ENCODE measurements around the gene NNAT. TPM values are rescaled to one million over a fixed set of nuclear protein-coding genes. Genes with fewer than 3 reads are reported as not detected.

NNAT gene
- total and polyA plus RNA-seq, 2 experiments from 2014 or later, result 1.1 to 4.2 TPM

GRCh38 chr20:37531856-37532255 is 10.8 kb downstream of the NNAT start:
- H3K27me3 ChIP-seq, result no peaks in the 10 kb centered on the region
- no peak for TF ChIP-seq CTCF (IDR thresholded peaks at IDR 0.05; ENCODE audit: low read depth, low read length)

DNA sequence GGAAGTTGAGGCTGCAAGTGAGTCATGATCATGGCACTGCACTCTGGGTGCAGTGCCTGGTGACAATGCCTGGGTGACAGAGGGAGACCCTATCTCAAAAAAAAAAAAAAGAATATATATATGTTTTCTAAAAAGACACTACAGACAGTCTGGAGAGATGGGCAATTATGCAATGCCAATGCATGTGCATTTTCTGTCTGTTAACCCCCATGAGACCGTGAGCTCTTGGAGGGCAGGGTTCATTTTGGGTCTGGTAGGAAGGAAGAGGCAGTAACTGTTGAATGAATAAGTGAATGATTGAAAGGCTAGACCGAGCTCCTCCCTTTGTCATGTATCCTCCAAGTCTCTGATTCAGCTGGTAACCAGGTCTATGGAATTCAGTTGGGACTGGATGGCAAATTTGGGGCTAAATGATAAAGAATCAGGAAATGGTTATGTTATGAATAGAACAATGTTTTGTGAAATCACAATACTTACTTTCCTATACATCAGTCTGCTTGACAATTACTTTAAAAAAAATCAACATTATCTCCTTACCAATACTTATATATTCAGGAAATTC is 12.2 kb downstream of the NNAT start:
- Histone ChIP-seq H3K4me1 (ENCODE audit: low read depth) (no peaks in the 10 kb centered on the region), H3K27ac (no peak overlapping the region)

More at GRCh38 chr20:37531856-37532255, 10.8 kb downstream of the NNAT start:
- no peaks in the 10 kb centered on the region for H3K9me3 ChIP-seq (ENCODE audit: low read depth)
- no peak overlapping the region for H3K27ac ChIP-seq
- no peaks in the 10 kb centered on the region for H3K4me1 ChIP-seq (ENCODE audit: low read depth)
- no peak overlapping the region for H3K4me3 ChIP-seq
- H3K36me3 ChIP-seq, result no peaks in the 10 kb centered on the region
- DNase-seq (ENCODE audit: low read depth in 1 of 2, low spot score in 1 of 2), result no peak

DNA sequence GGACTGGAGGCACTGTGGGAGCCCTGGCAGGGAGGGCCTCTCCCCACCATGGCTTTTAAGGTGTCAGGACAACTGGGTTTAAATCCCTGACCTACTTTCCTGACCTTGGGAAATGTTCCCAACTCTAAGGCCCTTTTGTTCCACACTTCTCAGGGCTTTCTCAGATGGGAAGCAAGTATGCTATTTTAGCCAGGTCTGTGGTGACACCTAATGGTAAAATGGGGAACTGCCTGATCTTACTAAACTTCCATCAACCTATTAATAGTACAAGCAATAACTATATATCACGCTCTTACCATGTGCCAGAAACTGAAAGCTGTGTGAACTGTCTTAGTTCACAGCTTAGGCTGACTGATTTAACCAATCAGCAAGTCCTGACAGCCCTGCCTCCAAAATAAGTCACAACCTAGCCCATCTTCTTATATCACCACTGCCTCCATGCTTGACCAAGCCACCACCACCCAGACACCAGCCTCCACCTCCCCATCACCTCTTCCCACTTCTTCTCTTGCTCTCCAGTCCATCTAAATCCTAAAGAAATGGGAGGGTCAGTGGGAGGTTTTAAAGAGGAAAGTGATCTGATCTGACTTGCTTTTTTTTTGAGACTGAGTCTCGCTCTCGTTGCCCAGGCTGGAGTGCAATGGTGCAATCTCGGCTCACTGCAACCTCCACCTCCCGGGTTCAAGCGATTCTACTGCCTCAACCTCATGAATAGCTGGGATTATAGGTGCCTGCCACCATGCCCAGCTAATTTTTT is 13.5 kb downstream of the NNAT start:
- no peak overlapping the region for H3K4me3 ChIP-seq
- peak; percentile 77 for TF ChIP-seq CTCF (IDR thresholded peaks at IDR 0.05; ENCODE audit: low read depth, low read length)
- H3K27me3 ChIP-seq, result no peaks in the 10 kb centered on the region
- no peaks in the 10 kb centered on the region for H3K36me3 ChIP-seq
- no peaks in the 10 kb centered on the region for H3K9me3 ChIP-seq (ENCODE audit: low read depth)
- peak overlapping the region; percentile 25 for H3K27ac ChIP-seq
- peak; percentile 85 to 86 for DNase-seq (ENCODE audit: low read depth in 1 of 2, low spot score in 1 of 2)
- no peaks in the 10 kb centered on the region for H3K4me1 ChIP-seq (ENCODE audit: low read depth)

More for the DNA sequence above, 12.2 kb downstream of the NNAT start:
- DNase-seq (ENCODE audit: low read depth in 1 of 2, low spot score in 1 of 2), result no peak
- no peak overlapping the region for H3K4me3 ChIP-seq
- TF ChIP-seq CTCF (IDR thresholded peaks at IDR 0.05; ENCODE audit: low read depth, low read length), result no peak
- no peaks in the 10 kb centered on the region for H3K36me3 ChIP-seq
- H3K27me3 ChIP-seq, result no peaks in the 10 kb centered on the region
- H3K9me3 ChIP-seq (ENCODE audit: low read depth), result no peaks in the 10 kb centered on the region

DNA sequence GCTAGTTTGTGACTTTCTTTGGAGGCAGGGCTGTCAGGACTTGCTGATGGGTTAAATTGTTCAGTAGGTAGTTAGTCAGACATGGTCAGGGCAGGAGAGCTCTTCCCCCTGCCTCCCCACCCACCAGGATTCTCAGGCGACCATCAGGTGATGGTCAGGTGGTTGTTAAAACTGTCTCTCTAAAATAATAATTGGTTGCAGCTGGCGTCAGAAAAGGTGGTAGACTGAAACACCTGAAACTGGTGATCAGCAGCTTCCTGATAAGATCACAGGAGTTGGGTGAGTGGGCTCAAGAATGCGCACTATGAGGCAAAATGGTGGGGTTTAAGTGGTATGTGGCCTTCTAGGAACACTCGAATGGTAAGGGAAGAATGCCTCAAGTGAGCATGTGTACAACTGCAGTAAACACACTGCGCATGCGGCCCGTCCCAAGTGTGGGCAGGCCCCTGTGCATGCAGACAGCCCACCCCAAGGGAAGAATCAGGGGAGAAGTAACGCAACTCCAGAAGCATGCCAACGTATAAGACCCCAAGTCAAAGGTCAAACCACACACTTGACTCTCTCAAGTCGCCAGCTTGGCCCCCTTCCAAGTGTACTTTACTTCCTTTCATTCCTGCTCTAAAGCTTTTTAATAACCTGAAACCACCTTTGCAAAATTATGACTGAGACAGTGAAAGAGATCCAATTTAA is 14.5 kb downstream of the NNAT start:
- Histone ChIP-seq H3K9me3 (ENCODE audit: low read depth) (no peaks in the 10 kb centered on the region), H3K36me3 (no peaks in the 10 kb centered on the region), H3K27me3 (no peaks in the 10 kb centered on the region), H3K4me3 (no peak overlapping the region), H3K27ac (peak overlapping the region; percentile 7), H3K4me1 (ENCODE audit: low read depth) (peaks cover 6% of the 10 kb centered on the region)
- no peak for TF ChIP-seq CTCF (IDR thresholded peaks at IDR 0.05; ENCODE audit: low read depth, low read length)
- no peak for DNase-seq (ENCODE audit: low read depth in 1 of 2, low spot score in 1 of 2)

DNA sequence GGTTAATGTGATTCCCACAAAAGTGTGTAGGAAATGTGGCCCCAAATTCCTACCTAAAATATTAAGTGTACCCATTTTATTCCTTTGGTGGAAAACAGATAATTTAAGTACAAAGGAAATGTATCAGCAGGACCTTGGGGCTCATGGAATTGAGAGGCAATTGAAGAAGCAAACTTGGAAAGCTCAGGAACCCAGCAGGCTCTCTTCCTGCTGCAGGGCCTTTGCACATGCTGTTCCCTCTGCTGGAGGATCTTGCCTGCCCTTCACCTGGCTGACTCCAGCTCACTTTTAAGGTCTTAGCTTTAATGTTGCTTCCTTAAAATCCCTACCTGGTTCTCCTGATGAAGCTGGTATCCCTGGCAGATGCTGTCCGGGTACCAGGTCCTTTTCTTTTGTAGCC is 16.5 kb downstream of the NNAT start:
- Histone ChIP-seq H3K36me3 (no peaks in the 10 kb centered on the region), H3K27me3 (no peaks in the 10 kb centered on the region), H3K9me3 (ENCODE audit: low read depth) (no peaks in the 10 kb centered on the region), H3K27ac (no peak overlapping the region), H3K4me1 (ENCODE audit: low read depth) (peaks cover 6% of the 10 kb centered on the region), H3K4me3 (no peak overlapping the region)
- no peak for TF ChIP-seq CTCF (IDR thresholded peaks at IDR 0.05; ENCODE audit: low read depth, low read length)
- DNase-seq (ENCODE audit: low read depth in 1 of 2, low spot score in 1 of 2), result no peak
